Astrocyte (in vitro differentiated cells and primary cell): ENCODE measurements around the gene VRK1. TPM values are rescaled to one million over a fixed set of nuclear protein-coding genes. Genes with fewer than 3 reads are reported as not detected.
A peak's percentile ranks its signal among the peaks of the same experiment; 100 is the strongest.

ENCODE experiments used
- DNase-seq: peaks from one replicate; pipeline ENCODE4 v3.0.0-alpha.2; 2010; ENCODE audit warnings: low read depth
- FAIRE-seq: peaks from 2 replicates; lab custom pipeline; 2011; peaks lifted over from hg19 to GRCh38; lab: Jason Lieb, UNC
- H2AFZ ChIP-seq: 2 replicates; pipeline ENCODE4 v1.6.0; 2012; ENCODE audit warnings: low read depth, low read length, inconsistent platforms
- H3K27ac ChIP-seq: 2 replicates; pipeline ENCODE4 v1.5.1; 2011; ENCODE audit warnings: low read depth, low read length, inconsistent platforms
- H3K27me3 ChIP-seq: 2 replicates; pipeline ENCODE4 v1.6.0; 2011; ENCODE audit warnings: low read length, inconsistent platforms; ENCODE audit not compliant: insufficient read depth
- H3K36me3 ChIP-seq: 2 replicates; pipeline ENCODE4 v1.5.1; 2011; ENCODE audit warnings: low read length, inconsistent platforms; ENCODE audit not compliant: insufficient read depth
- H3K4me1 ChIP-seq: 2 replicates; pipeline ENCODE4 v1.5.1; 2011; ENCODE audit warnings: low read length, inconsistent platforms; ENCODE audit not compliant: insufficient read depth
- H3K4me2 ChIP-seq: 2 replicates; pipeline ENCODE4 v1.6.0; 2012; ENCODE audit warnings: low read length, inconsistent platforms
- H3K4me3 ChIP-seq: 2 replicates; pipeline ENCODE4 v1.5.1; 2011; ENCODE audit warnings: low read depth, mild to moderate bottlenecking, low read length, inconsistent platforms; ENCODE audit not compliant: insufficient read depth
- H3K79me2 ChIP-seq: 2 replicates; pipeline ENCODE4 v1.6.0; 2012; ENCODE audit warnings: mild to moderate bottlenecking, low read length, inconsistent platforms; ENCODE audit not compliant: insufficient read depth
- H3K9ac ChIP-seq: 2 replicates; pipeline ENCODE4 v1.6.0; 2012; ENCODE audit warnings: mild to moderate bottlenecking, low read length, inconsistent platforms
- H3K9me3 ChIP-seq: 2 replicates; pipeline ENCODE4 v1.5.1; 2012; ENCODE audit warnings: low read depth, mild to moderate bottlenecking, low read length, inconsistent platforms; ENCODE audit not compliant: insufficient read depth
- H4K20me1 ChIP-seq: 2 replicates; pipeline ENCODE4 v1.6.0; 2012; ENCODE audit warnings: low read length, inconsistent platforms; ENCODE audit not compliant: insufficient read depth
- H3K27ac Mint-ChIP-seq: one replicate; pipeline ENCODE4 v1.8.0; 2021; ENCODE audit warnings: mild to moderate bottlenecking, mixed read lengths; ENCODE audit not compliant: unreplicated experiment
- H3K27me3 Mint-ChIP-seq: one replicate; pipeline ENCODE4 v1.8.0; 2021; ENCODE audit warnings: low read depth, mixed read lengths; ENCODE audit not compliant: unreplicated experiment
- H3K36me3 Mint-ChIP-seq: one replicate; pipeline ENCODE4 v1.8.0; 2021; ENCODE audit warnings: low read depth, mixed read lengths; ENCODE audit not compliant: unreplicated experiment
- H3K4me1 Mint-ChIP-seq: one replicate; pipeline ENCODE4 v1.8.0; 2021; ENCODE audit warnings: low read depth, mixed read lengths; ENCODE audit not compliant: unreplicated experiment
- H3K4me3 Mint-ChIP-seq: one replicate; pipeline ENCODE4 v1.8.0; 2021; ENCODE audit warnings: mild to moderate bottlenecking, moderate library complexity, mixed read lengths; ENCODE audit not compliant: unreplicated experiment
- H3K9me3 Mint-ChIP-seq: one replicate; pipeline ENCODE4 v1.8.0; 2021; ENCODE audit warnings: mild to moderate bottlenecking, mixed read lengths; ENCODE audit not compliant: unreplicated experiment
- CTCF ChIP-seq: IDR thresholded peaks from 2 replicates; pipeline ENCODE4 v1.5.1; 2011; ENCODE audit warnings: low read depth, mild to moderate bottlenecking, inconsistent platforms, low read length, moderate library complexity; ENCODE audit not compliant: insufficient read depth
- EZH2 ChIP-seq: IDR thresholded peaks from 2 replicates; pipeline ENCODE4 v1.6.1; 2012; ENCODE audit warnings: mild to moderate bottlenecking, low read length, inconsistent platforms; ENCODE audit not compliant: insufficient read depth
- total RNA-seq: library from RNA; stranded (reverse); gene quantifications from 2 replicates; pipeline ENCODE4 v1.2.1, GENCODE V29; 2021

The VRK1 gene
- total RNA-seq, 1 donor from 2014 or later: 11.6 TPM

- FAIRE-seq (no peak), DNase-seq (peak; percentile 93)
- TF ChIP-seq EZH2 (no peak), CTCF (no peak)
- Histone ChIP-seq H3K27me3 (peaks cover 3% of the 10 kb centered on the region), H3K9ac (no peak overlapping the region), H3K4me3 (no peak overlapping the region), H4K20me1 (no peaks in the 10 kb centered on the region), H3K4me1 (no peaks in the 10 kb centered on the region), H2AFZ (no peak overlapping the region), H3K4me2 (no peak overlapping the region), H3K79me2 (no peaks in the 10 kb centered on the region), H3K27ac (no peak overlapping the region), H3K9me3 (no peaks in the 10 kb centered on the region), H3K36me3 (no peaks in the 10 kb centered on the region)
- Mint-ChIP-seq H3K4me1 (no peaks in the 10 kb centered on the region), H3K9me3 (peaks cover 3% of the 10 kb centered on the region), H3K36me3 (no peaks in the 10 kb centered on the region), H3K4me3 (no peak overlapping the region), H3K27me3 (peaks cover 7% of the 10 kb centered on the region), H3K27ac (no peak overlapping the region)
Measured at GRCh38 chr14:96792003-96792402, 5.2 kb upstream of the VRK1 start.

GRCh38 chr14:96792591-96792990 is 4.6 kb upstream of the VRK1 start:
- no peaks in the 10 kb centered on the region for H3K36me3 Mint-ChIP-seq
- Histone ChIP-seq H4K20me1 (no peaks in the 10 kb centered on the region), H3K4me3 (no peak overlapping the region), H3K9ac (no peak overlapping the region), H3K27ac (no peak overlapping the region), H3K9me3 (no peaks in the 10 kb centered on the region), H2AFZ (no peak overlapping the region), H3K36me3 (no peaks in the 10 kb centered on the region), H3K4me1 (no peaks in the 10 kb centered on the region), H3K4me2 (no peak overlapping the region), H3K27me3 (peaks cover 2% of the 10 kb centered on the region), H3K79me2 (peaks cover 3% of the 10 kb centered on the region)
- DNase-seq (peak; percentile 53), FAIRE-seq (no peak)
- no peaks in the 10 kb centered on the region for H3K4me1 Mint-ChIP-seq
- no peak overlapping the region for H3K4me3 Mint-ChIP-seq
- no peak overlapping the region for H3K27ac Mint-ChIP-seq
- H3K27me3 Mint-ChIP-seq: peaks cover 7% of the 10 kb centered on the region
- no peak for TF ChIP-seq CTCF
- TF ChIP-seq EZH2: no peak
- H3K9me3 Mint-ChIP-seq: peaks cover 3% of the 10 kb centered on the region

- Histone ChIP-seq H3K4me2 (no peak overlapping the region), H3K36me3 (no peaks in the 10 kb centered on the region), H3K9me3 (no peaks in the 10 kb centered on the region), H2AFZ (no peak overlapping the region), H4K20me1 (no peaks in the 10 kb centered on the region), H3K27ac (no peak overlapping the region), H3K4me1 (peaks cover 5% of the 10 kb centered on the region), H3K4me3 (no peak overlapping the region), H3K27me3 (peaks cover 2% of the 10 kb centered on the region), H3K79me2 (peaks cover 13% of the 10 kb centered on the region), H3K9ac (no peak overlapping the region)
- Mint-ChIP-seq H3K4me1 (no peaks in the 10 kb centered on the region), H3K36me3 (no peaks in the 10 kb centered on the region), H3K4me3 (no peak overlapping the region), H3K27me3 (peaks cover 6% of the 10 kb centered on the region), H3K27ac (no peak overlapping the region), H3K9me3 (peaks cover 3% of the 10 kb centered on the region)
- no peak for TF ChIP-seq CTCF
- no peak for TF ChIP-seq EZH2
- DNase-seq (no peak), FAIRE-seq (no peak)
Measured at GRCh38 chr14:96793547-96793946, 3.6 kb upstream of the VRK1 start.
